Fibroblast of lung (primary cell): Measurements from ENCODE around the gene INMT. TPM values are rescaled to one million over a fixed set of nuclear protein-coding genes. Genes with fewer than 3 reads are reported as not detected.

Experiments
- DNase-seq, 2 donors: peaks; one replicate each; pipeline versions ENCODE4 v3.0.0 to v3.0.0-alpha.2; 2010; ENCODE audit warnings: low read depth in 2 of 2
- H2AFZ ChIP-seq: 2 replicates; pipeline ENCODE4 v1.5.1; 2012; ENCODE audit warnings: low read length, control low read depth, inconsistent platforms
- H3K27ac ChIP-seq: 2 replicates; pipeline ENCODE4 v1.5.1; 2011; ENCODE audit warnings: low read length, control low read depth; ENCODE audit not compliant: insufficient read depth
- H3K27me3 ChIP-seq: 2 replicates; pipeline ENCODE4 v1.5.1; 2011; ENCODE audit warnings: mild to moderate bottlenecking, low read length; ENCODE audit not compliant: control insufficient read depth, insufficient read depth
- H3K36me3 ChIP-seq: 2 replicates; pipeline ENCODE4 v1.5.1; 2011; ENCODE audit warnings: low read length; ENCODE audit not compliant: control insufficient read depth, insufficient read depth
- H3K4me1 ChIP-seq: 2 replicates; pipeline ENCODE4 v1.5.1; 2011; ENCODE audit warnings: low read length; ENCODE audit not compliant: control insufficient read depth, insufficient read depth; ENCODE audit errors: extremely low read depth
- H3K4me2 ChIP-seq: 2 replicates; pipeline ENCODE4 v1.5.1; 2011; ENCODE audit warnings: low read length, control low read depth; ENCODE audit not compliant: insufficient read depth; ENCODE audit errors: extremely low read depth
- H3K4me3 ChIP-seq, 4 experiments: fragments of 200-600 bp in 1 of 4; sonication (generic) in 1 of 4; replicated peaks in 1 of 4; 2 replicates each; pipeline ENCODE4 v1.5.1; 2011 to 2016; ENCODE audit warnings: low read length in 4 of 4, low read depth in 3 of 4, mild to moderate bottlenecking in 3 of 4, control low read depth in 2 of 4, inconsistent platforms in 1 of 4, mixed read lengths in 1 of 4; ENCODE audit not compliant: insufficient read depth in 1 of 4; ENCODE audit errors: control extremely low read depth in 1 of 4
- H3K79me2 ChIP-seq: 2 replicates; pipeline ENCODE4 v1.5.1; 2012; ENCODE audit warnings: mild to moderate bottlenecking, low read length, inconsistent platforms; ENCODE audit not compliant: control insufficient read depth, insufficient read depth
- H3K9ac ChIP-seq: 2 replicates; pipeline ENCODE4 v1.5.1; 2011; ENCODE audit warnings: mild to moderate bottlenecking, low read length, control low read depth; ENCODE audit not compliant: insufficient read depth
- H3K9me3 ChIP-seq: 2 replicates; pipeline ENCODE4 v1.5.1; 2012; ENCODE audit warnings: low read depth, low read length; ENCODE audit not compliant: control insufficient read depth, insufficient read depth
- H4K20me1 ChIP-seq: 2 replicates; pipeline ENCODE4 v1.5.1; 2011; ENCODE audit warnings: low read length; ENCODE audit not compliant: control insufficient read depth, insufficient read depth; ENCODE audit errors: extremely low read depth
- EZH2 ChIP-seq: IDR thresholded peaks from 2 replicates; pipeline ENCODE4 v1.5.1; 2012; ENCODE audit warnings: low read length, control low read depth, mild to moderate bottlenecking; ENCODE audit errors: missing control alignments
- polyA plus RNA-seq, 2 donors: library from polyadenylated mRNA; depleted of rRNA in 1 of 2; stranded (reverse) in 1 of 2; unstranded in 1 of 2; fragments of >200 nt; gene quantifications; 2 replicates each; pipeline ENCODE4 v1.2.1, GENCODE V29; 2011 to 2012; ENCODE audit warnings: missing spikeins in 1 of 2
- total RNA-seq: library from RNA; depleted of rRNA; stranded (reverse); fragments of >200 nt; gene quantifications from 2 replicates; pipeline ENCODE4 v1.2.1, GENCODE V29; 2014
- TF ChIP-seq, protein P1 (sequence below), 2 donors: IDR thresholded peaks in 1 of 2; conservative IDR thresholded peaks in 1 of 2; 1 replicate in 1 of 2; 2 replicates in 1 of 2; pipeline ENCODE4 v1.5.1; 2011 to 2012; ENCODE audit warnings: low read length in 2 of 2, control low read depth in 1 of 2, inconsistent platforms in 1 of 2, low read depth in 1 of 2, mild to moderate bottlenecking in 1 of 2

INMT gene
- total and polyA plus RNA-seq, 2 donors (not counting 1 experiment from before 2014, with no cell fraction given), result 75.8 to 237 TPM

DNA sequence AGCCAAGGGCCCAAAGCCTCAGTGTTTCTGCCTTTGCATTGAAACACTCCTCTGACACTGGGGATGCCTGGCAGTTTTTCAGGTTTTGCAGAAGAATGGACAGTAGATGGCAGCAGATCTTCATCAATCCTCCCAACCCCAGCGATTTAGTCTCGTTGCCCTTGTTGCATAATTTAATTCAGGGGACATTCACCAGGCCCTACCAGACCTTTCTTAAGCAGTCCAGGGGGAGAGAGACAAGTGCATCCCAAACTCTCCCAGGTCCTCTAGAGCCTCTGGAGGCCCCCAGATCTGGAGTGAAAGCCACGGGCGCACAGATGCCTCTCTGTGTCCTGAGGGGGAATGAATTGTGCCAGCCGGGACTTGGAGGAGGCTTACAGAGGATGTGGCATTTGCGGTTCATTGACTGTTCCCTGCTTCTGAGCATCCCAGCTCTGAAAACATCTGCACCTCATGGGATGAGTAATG lies 48.9 kb downstream of the INMT start:
- no peaks in the 10 kb centered on the region for H3K79me2 ChIP-seq
- no peak overlapping the region for H3K27ac ChIP-seq
- no peak overlapping the region for H3K4me3 ChIP-seq
- no peak overlapping the region for H2AFZ ChIP-seq
- H3K27me3 ChIP-seq, result no peaks in the 10 kb centered on the region
- DNase-seq, result peak; percentile 65 to 86
- no peak overlapping the region for H3K4me2 ChIP-seq
- H3K9me3 ChIP-seq, result no peaks in the 10 kb centered on the region
- no peak overlapping the region for H3K9ac ChIP-seq
- no peaks in the 10 kb centered on the region for H4K20me1 ChIP-seq
- TF ChIP-seq, protein P1, sequence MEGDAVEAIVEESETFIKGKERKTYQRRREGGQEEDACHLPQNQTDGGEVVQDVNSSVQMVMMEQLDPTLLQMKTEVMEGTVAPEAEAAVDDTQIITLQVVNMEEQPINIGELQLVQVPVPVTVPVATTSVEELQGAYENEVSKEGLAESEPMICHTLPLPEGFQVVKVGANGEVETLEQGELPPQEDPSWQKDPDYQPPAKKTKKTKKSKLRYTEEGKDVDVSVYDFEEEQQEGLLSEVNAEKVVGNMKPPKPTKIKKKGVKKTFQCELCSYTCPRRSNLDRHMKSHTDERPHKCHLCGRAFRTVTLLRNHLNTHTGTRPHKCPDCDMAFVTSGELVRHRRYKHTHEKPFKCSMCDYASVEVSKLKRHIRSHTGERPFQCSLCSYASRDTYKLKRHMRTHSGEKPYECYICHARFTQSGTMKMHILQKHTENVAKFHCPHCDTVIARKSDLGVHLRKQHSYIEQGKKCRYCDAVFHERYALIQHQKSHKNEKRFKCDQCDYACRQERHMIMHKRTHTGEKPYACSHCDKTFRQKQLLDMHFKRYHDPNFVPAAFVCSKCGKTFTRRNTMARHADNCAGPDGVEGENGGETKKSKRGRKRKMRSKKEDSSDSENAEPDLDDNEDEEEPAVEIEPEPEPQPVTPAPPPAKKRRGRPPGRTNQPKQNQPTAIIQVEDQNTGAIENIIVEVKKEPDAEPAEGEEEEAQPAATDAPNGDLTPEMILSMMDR (conservative IDR thresholded peaks at IDR 0.05 in 1 of 2, IDR thresholded peaks at IDR 0.05 in 1 of 2; ENCODE audit: low read depth in 1 of 2, low read length in 2 of 2), result peak; percentile 74 to 83
- TF ChIP-seq EZH2, result no peak
- peaks cover 1% of the 10 kb centered on the region for H3K36me3 ChIP-seq
- peaks cover 56% of the 10 kb centered on the region for H3K4me1 ChIP-seq

DNA sequence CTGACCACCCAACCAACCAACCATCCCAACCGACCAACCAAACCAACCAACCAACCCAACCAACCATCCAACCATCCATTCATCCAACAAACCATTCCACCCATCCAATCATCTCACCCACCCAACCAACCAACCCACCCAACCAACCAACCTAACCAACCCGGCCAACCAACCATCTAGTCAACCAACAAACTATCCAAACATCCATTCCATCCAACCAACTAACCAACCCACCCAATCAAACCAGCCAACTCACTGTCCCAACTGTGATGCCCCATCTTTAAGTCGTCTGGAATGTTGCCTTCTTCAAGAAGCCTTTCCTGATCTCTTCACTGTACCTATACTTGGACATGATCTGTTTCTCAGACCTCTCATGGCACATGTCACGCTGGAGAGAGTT lies 50.9 kb downstream of the INMT start:
- no peaks in the 10 kb centered on the region for H3K27me3 ChIP-seq
- H3K4me1 ChIP-seq, result peaks cover 39% of the 10 kb centered on the region
- no peaks in the 10 kb centered on the region for H3K9me3 ChIP-seq
- H2AFZ ChIP-seq, result no peak overlapping the region
- no peak overlapping the region for H3K27ac ChIP-seq
- H4K20me1 ChIP-seq, result no peaks in the 10 kb centered on the region
- no peak overlapping the region for H3K4me3 ChIP-seq
- H3K4me2 ChIP-seq, result no peak overlapping the region
- no peak overlapping the region for H3K9ac ChIP-seq
- no peaks in the 10 kb centered on the region for H3K79me2 ChIP-seq
- peaks cover 1% of the 10 kb centered on the region for H3K36me3 ChIP-seq
- no peak for DNase-seq
- no peak for TF ChIP-seq EZH2
- TF ChIP-seq, protein P1 (conservative IDR thresholded peaks at IDR 0.05 in 1 of 2, IDR thresholded peaks at IDR 0.05 in 1 of 2; ENCODE audit: low read depth in 1 of 2, low read length in 2 of 2), result no peak

DNA sequence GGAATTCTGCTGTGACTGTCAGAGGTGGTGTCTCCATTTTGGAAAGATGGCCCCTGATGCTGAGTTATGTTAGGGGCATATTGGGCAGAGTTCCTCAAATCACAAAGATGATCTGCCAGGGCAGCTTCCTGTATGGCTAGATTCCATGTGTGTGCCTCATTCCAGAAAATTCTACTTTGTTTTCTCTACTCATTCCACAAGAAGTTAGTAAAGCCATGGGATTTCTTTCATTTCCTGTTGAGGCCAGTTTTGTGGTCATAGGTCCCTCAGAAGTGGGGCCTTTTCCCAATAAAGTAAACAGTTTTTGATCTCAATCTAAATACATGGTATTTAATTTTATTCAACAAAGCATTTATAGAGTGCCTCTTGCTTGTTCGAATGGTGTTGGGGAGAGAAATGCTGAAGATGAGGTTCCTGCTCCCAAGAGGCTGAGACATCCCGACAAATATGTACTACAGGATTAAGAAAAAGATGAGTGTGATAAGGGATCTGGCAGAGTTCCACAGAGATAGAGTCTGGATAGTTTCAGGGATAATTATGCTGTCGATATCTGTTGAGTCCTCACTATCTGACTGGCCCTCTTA lies 52.2 kb downstream of the INMT start:
- Histone ChIP-seq H3K36me3 (peaks cover 1% of the 10 kb centered on the region), H3K27me3 (no peaks in the 10 kb centered on the region), H3K4me2 (no peak overlapping the region), H4K20me1 (no peaks in the 10 kb centered on the region), H3K9me3 (no peaks in the 10 kb centered on the region), H3K4me1 (peaks cover 30% of the 10 kb centered on the region), H3K79me2 (no peaks in the 10 kb centered on the region), H2AFZ (no peak overlapping the region), H3K9ac (no peak overlapping the region), H3K4me3 (no peak overlapping the region), H3K27ac (peak overlapping the region; percentile 59)
- DNase-seq, result peak; percentile 86 to 96
- TF ChIP-seq, protein P1 (conservative IDR thresholded peaks at IDR 0.05 in 1 of 2, IDR thresholded peaks at IDR 0.05 in 1 of 2; ENCODE audit: low read depth in 1 of 2, low read length in 2 of 2), result no peak
- no peak for TF ChIP-seq EZH2
